GM20000 (cell line): Measurements from ENCODE around the gene HLTF.

ENCODE experiments used
- DNase-seq: peaks from one replicate; pipeline ENCODE4 v3.0.0; 2012; ENCODE audit warnings: low spot score
- TF ChIP-seq, protein P1 (sequence below): IDR thresholded peaks from 2 replicates; pipeline ENCODE4 v1.5.1; 2012; ENCODE audit warnings: mild to moderate bottlenecking, control low read depth; ENCODE audit errors: extremely low read depth, missing control alignments

Gene HLTF

DNA sequence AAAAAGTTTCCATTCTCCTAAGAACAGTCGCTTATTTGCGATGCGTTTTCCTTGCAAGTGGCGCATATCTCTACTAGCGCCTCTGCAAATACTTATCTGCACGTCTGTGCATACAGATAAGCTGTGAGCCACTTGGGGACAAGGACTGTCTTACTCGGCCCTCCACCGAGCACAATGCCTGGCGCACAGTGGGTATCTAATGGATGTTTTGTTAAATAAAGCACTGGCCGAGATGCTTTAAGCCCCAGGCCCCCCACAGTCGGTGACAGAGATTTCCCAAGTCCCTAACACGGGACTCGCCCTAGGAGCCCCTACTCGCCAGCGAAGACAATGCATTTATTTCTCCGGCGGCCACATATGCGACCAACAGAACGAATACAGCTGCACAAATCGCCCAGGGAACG is 503 bp downstream of the HLTF start:
- TF ChIP-seq, protein P1, sequence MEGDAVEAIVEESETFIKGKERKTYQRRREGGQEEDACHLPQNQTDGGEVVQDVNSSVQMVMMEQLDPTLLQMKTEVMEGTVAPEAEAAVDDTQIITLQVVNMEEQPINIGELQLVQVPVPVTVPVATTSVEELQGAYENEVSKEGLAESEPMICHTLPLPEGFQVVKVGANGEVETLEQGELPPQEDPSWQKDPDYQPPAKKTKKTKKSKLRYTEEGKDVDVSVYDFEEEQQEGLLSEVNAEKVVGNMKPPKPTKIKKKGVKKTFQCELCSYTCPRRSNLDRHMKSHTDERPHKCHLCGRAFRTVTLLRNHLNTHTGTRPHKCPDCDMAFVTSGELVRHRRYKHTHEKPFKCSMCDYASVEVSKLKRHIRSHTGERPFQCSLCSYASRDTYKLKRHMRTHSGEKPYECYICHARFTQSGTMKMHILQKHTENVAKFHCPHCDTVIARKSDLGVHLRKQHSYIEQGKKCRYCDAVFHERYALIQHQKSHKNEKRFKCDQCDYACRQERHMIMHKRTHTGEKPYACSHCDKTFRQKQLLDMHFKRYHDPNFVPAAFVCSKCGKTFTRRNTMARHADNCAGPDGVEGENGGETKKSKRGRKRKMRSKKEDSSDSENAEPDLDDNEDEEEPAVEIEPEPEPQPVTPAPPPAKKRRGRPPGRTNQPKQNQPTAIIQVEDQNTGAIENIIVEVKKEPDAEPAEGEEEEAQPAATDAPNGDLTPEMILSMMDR, result no peak
- peak; percentile 31 for DNase-seq

DNA sequence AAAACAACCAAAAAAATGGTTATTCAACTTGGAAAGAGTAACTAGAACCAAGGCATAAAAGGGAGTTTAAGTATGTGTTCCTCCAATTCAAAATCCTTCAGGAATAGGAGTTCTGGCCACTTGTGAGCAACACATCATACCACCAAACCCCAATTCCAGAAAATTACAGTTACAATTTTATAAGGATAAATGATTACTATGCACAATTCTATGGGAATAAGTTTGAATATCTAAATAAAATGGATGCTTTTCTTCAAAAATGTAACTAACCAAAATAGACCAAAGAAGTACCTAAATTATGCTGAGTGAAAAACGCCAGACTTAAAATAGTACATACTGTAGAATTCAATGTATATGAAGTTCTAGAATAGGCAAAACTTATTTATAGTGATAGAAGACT is 4.6 kb downstream of the HLTF start:
- DNase-seq, result no peak
- TF ChIP-seq, protein P1, result no peak

DNA sequence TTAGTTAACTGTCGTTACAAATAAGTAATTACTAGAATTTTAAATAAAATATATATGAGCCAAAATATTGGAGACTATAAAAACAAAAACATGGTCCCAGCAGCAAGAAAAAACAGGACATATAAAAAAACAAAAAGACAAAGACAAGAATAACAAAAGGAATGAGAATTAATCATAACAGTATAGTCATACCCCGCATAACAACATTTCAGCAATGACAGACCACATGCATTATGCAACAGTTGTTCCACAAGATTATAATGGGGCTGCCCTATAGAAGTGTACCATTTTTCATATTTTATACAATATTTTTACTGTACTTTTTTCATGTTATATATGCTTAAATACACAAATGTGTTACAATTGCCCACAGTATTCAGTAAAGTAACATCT is 5.6 kb downstream of the HLTF start:
- no peak for DNase-seq
- TF ChIP-seq, protein P1, result no peak

DNA sequence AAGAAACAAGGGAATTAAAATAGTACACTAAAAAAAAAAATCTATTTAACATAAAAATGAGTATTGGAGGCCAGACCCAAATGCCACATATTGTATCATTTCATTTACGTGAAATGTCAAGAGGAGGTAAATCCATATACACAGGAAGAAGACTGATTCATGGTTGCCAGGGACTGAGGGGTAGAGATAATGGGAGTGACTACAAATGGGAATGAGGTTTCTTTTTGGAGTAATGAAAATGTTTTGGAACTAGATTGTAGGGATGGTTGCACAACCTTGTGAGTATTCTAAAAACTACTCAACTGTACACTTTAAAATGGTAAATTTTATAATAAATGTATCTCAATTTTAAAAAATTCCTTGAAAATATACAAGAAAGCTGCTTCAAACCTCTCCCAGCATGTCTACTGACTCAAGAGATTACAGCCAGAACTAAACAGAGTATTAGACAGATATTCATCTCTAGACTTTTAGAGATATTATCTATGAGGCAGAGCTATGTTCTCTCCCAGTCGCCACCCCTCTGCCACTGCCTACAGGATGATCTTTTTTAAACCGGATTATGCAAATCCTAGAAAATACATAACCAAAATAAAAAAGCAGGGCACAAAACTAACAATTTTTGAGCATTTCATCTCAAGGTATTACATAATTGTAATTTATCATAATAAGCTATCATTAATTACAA is 6.2 kb downstream of the HLTF start:
- TF ChIP-seq, protein P1, result no peak
- DNase-seq, result no peak

DNA sequence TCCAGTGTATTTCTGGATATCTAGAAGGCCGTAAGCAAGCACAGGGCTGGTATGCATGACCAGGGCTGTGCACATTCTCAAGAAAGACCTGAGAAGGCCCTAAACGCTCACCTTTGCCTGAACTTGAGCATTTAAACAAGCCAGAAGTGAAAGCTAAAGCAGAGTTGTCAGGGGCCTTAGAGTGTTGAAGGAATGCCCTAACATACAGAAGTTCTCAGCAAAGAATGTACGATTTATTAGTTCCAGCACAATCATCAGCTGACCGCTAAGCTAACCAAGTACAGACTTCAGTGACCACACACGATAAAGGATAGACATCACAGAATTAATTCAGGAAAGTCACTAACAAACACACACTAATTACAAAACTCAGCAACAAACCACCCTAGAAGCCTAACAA is 8.7 kb downstream of the HLTF start:
- no peak for DNase-seq
- TF ChIP-seq, protein P1, result no peak

DNA sequence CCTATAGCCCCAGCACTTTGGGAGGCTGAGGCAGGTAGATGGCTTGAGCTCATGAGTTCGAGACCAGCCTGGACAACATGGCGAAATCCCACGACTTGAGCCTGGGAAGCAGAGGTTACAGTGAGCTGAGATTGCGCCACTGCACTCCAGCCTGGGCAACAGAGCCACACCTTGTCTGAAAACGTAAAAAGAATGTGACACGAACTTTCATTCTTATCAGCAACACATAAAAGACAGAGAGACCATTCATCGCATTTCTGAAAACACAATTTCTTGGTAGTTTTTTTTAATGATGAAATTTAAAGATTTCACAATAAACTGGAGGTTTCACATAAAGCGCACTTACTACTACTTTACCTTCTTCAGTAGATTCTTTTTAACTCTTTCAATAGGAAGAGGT is 18.4 kb downstream of the HLTF start:
- TF ChIP-seq, protein P1, result no peak
- no peak for DNase-seq

DNA sequence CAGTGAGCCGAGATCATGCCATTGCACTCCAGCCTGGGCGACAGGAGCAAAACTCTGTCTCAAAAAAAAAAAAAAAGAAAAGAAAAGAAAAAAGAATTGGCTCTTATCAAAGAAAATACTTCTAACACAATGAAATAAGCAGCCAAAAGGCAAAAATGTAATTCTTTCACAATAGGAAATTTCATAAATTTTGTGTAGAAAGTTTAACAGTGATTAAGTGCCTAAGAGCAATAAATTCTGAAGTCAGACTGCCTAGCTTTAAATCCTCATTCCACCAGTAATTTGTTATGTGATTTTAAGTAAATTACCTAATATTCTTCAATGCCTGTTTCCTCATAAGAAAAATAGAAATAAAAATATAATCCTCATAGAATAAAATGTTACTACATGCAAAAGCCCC is 24.6 kb downstream of the HLTF start:
- TF ChIP-seq, protein P1, result no peak
- no peak for DNase-seq
